ENCODE results near the gene MGST3. TPM values are rescaled to one million over a fixed set of nuclear protein-coding genes. Genes with fewer than 3 reads are reported as not detected.
"Not testable (repeated sequence)": the region's sequence is repeated elsewhere in the genome, so short reads cannot be mapped to it uniquely, and the experiment has no call there.

MGST3 gene
- total and polyA plus RNA-seq, 8 donors, result 46.1 to 112 (median 55.9) TPM

DNA sequence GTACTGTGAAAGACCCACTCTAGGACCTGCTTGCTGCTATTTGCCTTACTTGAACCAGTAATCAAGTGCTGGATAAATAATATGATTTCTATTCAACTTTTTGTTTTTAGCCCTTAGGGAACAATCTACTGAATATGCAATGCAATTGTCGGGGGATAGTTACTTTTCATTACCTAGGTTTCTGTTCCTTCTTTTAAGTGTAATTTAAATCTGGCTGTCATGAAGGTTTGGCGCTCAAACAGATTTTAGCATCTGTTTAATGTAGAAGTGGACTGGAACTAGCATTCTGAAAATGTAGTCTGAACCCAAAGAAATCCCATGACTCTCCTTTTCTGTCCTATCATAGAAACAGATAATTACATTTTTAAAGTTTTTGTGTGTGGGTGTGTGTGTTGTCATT, 4.8 kb downstream of the MGST3 start:
- WGBS, 2 donors, result 48 to 83% methylated on average over 2 of the region's 2 CpGs
- H3K9me3 ChIP-seq, result no peaks in the 10 kb centered on the region
- intact Hi-C loops (cut with DNase I), result no loop called here
- peaks cover 12 to 31% (median 27%) of the 10 kb centered on the region in 3 donors for H3K4me1 ChIP-seq
- H3K27me3 ChIP-seq, result no peaks in the 10 kb centered on the region
- H3K36me3 ChIP-seq, result no peaks in the 10 kb centered on the region
- no peak overlapping the region for H3K27ac ChIP-seq
- TF ChIP-seq, protein P1, sequence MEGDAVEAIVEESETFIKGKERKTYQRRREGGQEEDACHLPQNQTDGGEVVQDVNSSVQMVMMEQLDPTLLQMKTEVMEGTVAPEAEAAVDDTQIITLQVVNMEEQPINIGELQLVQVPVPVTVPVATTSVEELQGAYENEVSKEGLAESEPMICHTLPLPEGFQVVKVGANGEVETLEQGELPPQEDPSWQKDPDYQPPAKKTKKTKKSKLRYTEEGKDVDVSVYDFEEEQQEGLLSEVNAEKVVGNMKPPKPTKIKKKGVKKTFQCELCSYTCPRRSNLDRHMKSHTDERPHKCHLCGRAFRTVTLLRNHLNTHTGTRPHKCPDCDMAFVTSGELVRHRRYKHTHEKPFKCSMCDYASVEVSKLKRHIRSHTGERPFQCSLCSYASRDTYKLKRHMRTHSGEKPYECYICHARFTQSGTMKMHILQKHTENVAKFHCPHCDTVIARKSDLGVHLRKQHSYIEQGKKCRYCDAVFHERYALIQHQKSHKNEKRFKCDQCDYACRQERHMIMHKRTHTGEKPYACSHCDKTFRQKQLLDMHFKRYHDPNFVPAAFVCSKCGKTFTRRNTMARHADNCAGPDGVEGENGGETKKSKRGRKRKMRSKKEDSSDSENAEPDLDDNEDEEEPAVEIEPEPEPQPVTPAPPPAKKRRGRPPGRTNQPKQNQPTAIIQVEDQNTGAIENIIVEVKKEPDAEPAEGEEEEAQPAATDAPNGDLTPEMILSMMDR (IDR thresholded peaks at IDR 0.05), result no peak
- FAIRE-seq (no peak), DNase-seq (no peak), ATAC-seq (no peak)
- no peak overlapping the region for H3K4me3 ChIP-seq

DNA sequence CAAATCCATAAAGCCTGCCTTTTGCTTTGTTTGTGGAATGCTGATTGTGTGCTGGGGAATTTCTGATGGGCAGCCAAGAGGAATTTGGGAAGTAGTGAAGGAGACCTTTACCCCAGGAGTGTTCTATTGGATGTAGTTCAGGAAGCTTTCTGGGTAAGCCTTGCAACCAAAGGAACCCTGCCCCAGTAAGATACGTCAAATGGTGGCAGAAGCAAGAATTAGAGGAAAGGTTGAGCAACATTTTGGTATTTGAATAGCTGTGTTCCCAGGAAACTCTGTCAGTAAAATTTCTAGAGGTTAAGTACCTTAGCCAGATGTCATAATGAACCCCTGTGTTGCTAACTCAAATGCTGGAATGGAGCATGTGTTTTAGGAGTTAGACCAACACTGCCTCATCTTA, 6.4 kb downstream of the MGST3 start:
- TF ChIP-seq, protein P1 (IDR thresholded peaks at IDR 0.05), result no peak
- H3K4me1 ChIP-seq, result peaks cover 12 to 34% (median 31%) of the 10 kb centered on the region in 3 donors
- no peak for DNase-seq

DNA sequence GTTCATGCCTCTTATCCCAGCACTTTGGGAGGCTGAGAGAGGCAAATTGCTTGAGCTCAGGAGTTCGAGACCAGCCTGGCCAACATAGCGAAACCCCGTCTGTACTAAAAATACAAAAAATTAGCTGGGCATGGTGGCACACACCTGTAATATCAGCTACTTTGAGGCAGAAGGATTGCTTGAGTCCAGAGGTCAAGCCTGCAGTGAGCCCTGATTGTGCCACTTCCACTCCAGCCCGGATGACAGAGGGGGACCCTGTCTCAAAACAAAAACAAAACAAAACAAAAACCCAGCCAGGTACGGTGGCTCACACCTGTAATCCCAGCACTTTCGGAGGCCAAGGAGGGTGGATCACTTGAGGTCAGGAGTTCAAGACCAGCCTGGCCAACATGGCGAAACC, 7.2 kb downstream of the MGST3 start:
- intact Hi-C loops (cut with DNase I); H3K4me3 ChIP-seq; FAIRE-seq; ATAC-seq; H3K36me3 ChIP-seq; H3K27me3 ChIP-seq; H3K9me3 ChIP-seq; DNase-seq: not testable (repeated sequence)
- Histone ChIP-seq H3K4me1 (peaks cover 12 to 27% (median 23%) of the 10 kb centered on the region in 3 donors), H3K27ac (peak overlapping the region in 2 of 4 donors; percentile 2 to 25)
- WGBS, 2 donors, result 83 to 86% methylated on average over 7 of the region's 7 CpGs

More for the DNA sequence above, 6.4 kb downstream of the MGST3 start:
- intact Hi-C loops (cut with DNase I), result no loop called here
- H3K9me3 ChIP-seq, result no peaks in the 10 kb centered on the region
- no peaks in the 10 kb centered on the region for H3K27me3 ChIP-seq
- H3K27ac ChIP-seq, result peak overlapping the region; percentile 7 to 29 (median 18)
- FAIRE-seq, result no peak
- WGBS, 2 donors, result 3 to 13% methylated on average over 1 of the region's 1 CpG
- peak; percentile 52 to 72 (median 55) for ATAC-seq
- H3K4me3 ChIP-seq, result no peak overlapping the region
- H3K36me3 ChIP-seq, result no peaks in the 10 kb centered on the region

DNA sequence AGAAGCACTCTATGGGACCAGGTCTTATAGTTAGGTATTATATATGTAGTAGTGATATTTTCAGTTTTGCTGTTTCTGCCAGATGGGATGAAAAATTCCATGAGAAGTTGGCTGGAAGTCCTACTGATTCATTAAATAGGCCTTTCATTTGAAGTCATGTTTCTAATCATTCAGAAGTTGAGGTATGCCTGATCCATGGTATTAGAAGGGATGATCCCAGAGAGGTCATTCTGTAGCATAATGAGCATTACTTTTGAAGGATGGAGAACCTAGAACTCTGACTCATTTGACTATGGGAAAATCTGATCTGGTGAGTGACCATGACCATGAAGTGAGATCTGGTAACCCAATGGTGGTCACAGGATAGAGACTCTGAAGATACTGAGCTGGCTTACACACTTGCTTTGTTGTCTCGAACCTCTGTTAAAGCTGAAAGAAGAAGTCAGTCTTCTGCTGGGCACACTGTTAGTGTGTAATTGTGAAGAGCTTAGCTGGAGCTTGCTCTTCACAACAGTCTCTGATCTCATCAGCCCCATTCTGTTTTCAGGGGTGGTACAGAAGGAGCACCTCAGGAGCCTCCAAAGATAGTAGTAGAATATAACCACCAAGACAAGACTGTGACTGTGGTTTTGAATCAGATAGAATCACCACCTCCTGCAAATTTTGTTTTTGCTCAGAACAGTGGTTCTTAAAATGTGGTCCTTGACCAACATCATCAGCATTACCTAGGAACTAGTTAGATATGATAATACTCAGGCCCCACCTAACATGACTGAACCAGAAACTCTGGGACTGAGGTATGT, 9.0 kb downstream of the MGST3 start:
- H3K27me3 ChIP-seq, result no peaks in the 10 kb centered on the region
- H3K27ac ChIP-seq, result no peak overlapping the region
- TF ChIP-seq, protein P1 (IDR thresholded peaks at IDR 0.05), result no peak
- H3K4me1 ChIP-seq, result peaks cover 12 to 23% (median 20%) of the 10 kb centered on the region in 3 donors
- intact Hi-C loops (cut with DNase I), result no loop called here
- ATAC-seq, result no peak
- H3K9me3 ChIP-seq, result no peaks in the 10 kb centered on the region
- DNase-seq, result no peak
- FAIRE-seq, result no peak
- no peak overlapping the region for H3K4me3 ChIP-seq
- WGBS, 2 donors, result 91 to 100% methylated on average over 1 of the region's 1 CpG
- no peaks in the 10 kb centered on the region for H3K36me3 ChIP-seq

DNA sequence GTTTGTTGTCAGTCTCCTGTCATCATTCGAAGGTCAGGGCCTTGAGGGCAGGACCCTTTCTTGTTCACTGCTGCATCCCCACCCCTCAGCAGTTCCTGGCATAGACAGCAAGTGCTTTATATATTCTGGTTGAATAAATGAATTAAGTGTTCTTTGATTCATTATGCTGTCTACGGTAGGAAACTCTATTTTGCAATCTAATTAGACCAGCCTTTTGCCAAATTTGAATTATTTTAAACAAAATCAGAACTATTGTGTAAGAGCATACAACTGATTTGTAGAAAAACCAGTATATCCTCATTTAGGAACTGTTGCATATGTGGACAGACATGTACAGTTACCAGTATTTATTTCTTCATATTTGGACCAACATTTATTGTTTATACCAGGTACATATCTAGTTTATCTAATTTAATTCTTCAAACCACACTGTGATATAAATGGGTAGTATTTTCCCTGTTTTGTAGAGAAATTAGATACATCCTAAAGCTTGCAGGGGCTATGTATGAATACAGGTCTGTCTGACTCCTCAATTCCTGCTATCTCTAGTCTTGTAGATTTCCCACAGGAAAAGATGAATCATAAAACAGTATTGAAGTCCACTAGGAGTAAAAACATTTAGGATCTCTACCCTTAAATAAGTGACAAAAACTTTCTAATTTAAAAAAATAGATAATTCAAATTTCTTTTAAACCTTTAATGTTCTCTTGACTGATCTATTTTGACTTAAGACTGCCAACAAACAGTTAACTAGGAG, 10.4 kb downstream of the MGST3 start:
- intact Hi-C loops (cut with DNase I), result no loop called here

More for the DNA sequence above, 10.4 kb downstream of the MGST3 start:
- FAIRE-seq (no peak), ATAC-seq (no peak), DNase-seq (no peak)
- TF ChIP-seq, protein P1 (IDR thresholded peaks at IDR 0.05), result no peak
- H3K27me3 ChIP-seq, result no peaks in the 10 kb centered on the region
- no peak overlapping the region for H3K4me3 ChIP-seq
- H3K4me1 ChIP-seq, result peaks cover 23 to 31% (median 31%) of the 10 kb centered on the region in 3 donors
- 40 to 64% methylated on average over 2 of the region's 2 CpGs for WGBS, 2 donors
- no peaks in the 10 kb centered on the region for H3K9me3 ChIP-seq
- no peaks in the 10 kb centered on the region for H3K36me3 ChIP-seq
- H3K27ac ChIP-seq, result no peak overlapping the region

Data from pancreas (tissue), 10 donors.